ENCODE data around the gene DOCK2.

The DOCK2 gene

DNA sequence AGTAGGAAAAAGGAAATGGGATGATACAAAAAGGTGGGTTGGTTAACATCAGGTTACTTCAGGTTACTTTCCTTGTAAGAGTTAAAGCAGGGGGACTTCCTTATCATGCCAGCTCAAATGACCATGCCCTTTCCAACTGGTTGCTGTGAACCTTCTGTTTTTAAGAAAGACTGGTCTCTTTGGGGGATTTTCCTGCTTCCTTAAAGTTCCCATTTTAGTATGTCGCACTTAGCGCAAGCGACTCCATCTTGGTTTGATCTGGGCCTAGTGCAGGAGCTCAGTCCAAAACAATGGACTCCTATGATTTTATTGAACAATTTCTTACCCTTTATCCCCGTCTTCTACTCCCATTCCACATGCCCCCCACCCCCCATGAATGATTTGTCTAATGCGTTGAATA lies 173.4 kb downstream of the DOCK2 start:
- no peak overlapping the region for H3K4me3 ChIP-seq
- TF ChIP-seq, protein P1, sequence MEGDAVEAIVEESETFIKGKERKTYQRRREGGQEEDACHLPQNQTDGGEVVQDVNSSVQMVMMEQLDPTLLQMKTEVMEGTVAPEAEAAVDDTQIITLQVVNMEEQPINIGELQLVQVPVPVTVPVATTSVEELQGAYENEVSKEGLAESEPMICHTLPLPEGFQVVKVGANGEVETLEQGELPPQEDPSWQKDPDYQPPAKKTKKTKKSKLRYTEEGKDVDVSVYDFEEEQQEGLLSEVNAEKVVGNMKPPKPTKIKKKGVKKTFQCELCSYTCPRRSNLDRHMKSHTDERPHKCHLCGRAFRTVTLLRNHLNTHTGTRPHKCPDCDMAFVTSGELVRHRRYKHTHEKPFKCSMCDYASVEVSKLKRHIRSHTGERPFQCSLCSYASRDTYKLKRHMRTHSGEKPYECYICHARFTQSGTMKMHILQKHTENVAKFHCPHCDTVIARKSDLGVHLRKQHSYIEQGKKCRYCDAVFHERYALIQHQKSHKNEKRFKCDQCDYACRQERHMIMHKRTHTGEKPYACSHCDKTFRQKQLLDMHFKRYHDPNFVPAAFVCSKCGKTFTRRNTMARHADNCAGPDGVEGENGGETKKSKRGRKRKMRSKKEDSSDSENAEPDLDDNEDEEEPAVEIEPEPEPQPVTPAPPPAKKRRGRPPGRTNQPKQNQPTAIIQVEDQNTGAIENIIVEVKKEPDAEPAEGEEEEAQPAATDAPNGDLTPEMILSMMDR (IDR thresholded peaks at IDR 0.05), result no peak
- H3K27ac ChIP-seq, result no peak overlapping the region
- no peak for DNase-seq (ENCODE audit: low spot score)

DNA sequence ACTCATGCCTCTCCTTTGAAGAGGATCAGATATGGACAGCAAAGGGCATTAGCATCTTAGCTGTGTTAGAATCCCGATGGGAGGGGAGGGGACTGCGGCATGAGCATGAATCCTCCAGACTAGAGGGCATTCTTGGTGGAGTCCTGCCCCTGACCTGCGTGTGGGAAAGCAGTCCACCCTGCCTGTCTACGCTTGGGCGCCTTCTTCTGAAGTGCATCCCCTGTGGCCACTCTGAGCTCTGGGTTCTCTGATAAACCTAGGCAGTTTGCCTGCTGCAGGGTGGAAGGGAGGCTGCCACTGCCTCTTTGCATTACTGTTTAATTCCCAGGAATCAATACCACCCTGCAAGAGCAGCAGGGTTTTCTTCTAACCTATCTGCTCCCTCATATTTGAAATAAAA lies 173.9 kb downstream of the DOCK2 start:
- H3K27ac ChIP-seq, result no peak overlapping the region
- no peak overlapping the region for H3K4me3 ChIP-seq
- TF ChIP-seq, protein P1 (IDR thresholded peaks at IDR 0.05), result no peak
- no peak for DNase-seq (ENCODE audit: low spot score)

DNA sequence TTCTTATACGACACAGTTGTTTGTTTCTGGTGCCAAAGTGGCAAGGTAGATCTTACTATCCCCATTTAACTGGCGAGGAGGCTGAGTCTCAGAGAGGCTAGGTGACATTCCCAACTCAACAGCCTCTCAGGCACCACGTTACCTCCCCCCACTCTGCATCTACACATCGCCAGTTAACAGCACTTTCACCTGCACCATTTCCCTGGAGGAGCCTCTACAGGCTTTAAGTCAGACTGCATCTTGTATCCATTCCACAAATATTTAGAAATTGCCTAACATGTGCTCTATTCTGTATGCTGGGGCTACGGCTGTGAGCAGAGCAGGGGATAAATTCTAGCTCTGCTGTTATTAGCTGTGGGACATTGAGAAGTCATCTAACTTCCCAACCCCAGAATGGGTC lies 174.6 kb downstream of the DOCK2 start:
- H3K27ac ChIP-seq, result no peak overlapping the region
- DNase-seq (ENCODE audit: low spot score), result no peak
- TF ChIP-seq, protein P1 (IDR thresholded peaks at IDR 0.05), result no peak

DNA sequence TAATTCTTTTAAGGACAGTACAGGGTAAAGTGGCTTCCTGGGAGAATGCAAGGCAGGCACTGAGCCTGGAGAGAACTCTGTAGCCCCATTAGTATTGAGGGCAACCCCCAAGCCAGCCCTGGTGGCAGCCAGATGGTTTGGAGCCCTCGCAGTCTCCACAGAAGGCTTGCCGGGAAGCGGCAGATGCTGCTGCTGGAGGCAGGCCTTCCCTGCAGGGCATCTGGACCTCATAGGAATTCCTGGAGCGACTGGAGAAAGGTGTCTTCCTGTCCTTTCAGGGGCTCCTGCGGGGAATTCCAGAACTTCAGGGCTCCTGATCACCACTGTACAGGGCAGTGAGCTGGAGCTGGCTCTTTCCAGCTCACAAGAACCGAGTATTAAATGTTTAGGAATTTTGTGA lies 175.7 kb downstream of the DOCK2 start:
- TF ChIP-seq, protein P1 (IDR thresholded peaks at IDR 0.05), result no peak
- Histone ChIP-seq H3K4me3 (no peak overlapping the region), H3K27ac (no peak overlapping the region)
- DNase-seq (ENCODE audit: low spot score), result no peak

More for the DNA sequence above, 174.6 kb downstream of the DOCK2 start:
- no peak overlapping the region for H3K4me3 ChIP-seq

DNA sequence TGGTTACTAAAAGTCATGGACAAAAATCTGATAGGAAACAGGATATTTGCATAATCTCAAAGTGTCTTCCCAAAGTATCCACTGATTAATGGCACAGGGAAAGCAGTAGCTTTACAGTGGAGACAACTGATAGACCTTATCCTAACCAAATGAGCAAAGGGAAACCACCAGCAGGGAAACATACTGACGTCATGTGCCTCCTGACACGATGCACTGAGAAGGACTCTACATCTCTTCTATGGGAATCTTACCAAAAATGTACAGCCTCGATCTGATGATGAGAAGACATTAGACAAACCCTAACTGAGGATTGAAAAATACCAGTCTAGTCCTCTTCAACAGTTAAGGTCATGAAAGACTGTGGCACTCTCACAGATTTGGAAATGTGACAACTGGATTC lies 177.0 kb downstream of the DOCK2 start:
- DNase-seq (ENCODE audit: low spot score), result no peak
- no peak overlapping the region for H3K27ac ChIP-seq
- H3K4me3 ChIP-seq, result no peak overlapping the region
- TF ChIP-seq, protein P1 (IDR thresholded peaks at IDR 0.05), result no peak

DNA sequence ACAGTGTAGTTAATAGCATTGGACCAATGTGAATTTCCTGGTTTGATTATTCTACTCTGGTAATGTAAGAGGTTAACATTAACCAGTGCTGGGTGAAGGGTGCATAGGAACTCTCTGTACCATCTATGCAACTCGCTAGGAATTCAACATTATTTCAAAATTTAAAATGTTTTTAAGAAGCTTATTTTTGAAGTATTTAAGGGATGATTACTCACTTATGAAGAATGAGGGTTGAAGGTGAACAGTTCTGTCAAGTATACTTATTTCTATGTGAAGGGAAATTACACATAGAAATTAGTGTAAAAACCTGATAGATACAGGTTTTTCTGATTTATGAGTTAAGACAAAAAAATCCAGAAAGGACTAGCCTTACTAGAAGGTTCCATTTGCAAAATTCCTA lies 177.4 kb downstream of the DOCK2 start:
- Histone ChIP-seq H3K4me3 (no peak overlapping the region), H3K27ac (no peak overlapping the region)
- TF ChIP-seq, protein P1 (IDR thresholded peaks at IDR 0.05), result no peak
- DNase-seq (ENCODE audit: low spot score), result no peak

DNA sequence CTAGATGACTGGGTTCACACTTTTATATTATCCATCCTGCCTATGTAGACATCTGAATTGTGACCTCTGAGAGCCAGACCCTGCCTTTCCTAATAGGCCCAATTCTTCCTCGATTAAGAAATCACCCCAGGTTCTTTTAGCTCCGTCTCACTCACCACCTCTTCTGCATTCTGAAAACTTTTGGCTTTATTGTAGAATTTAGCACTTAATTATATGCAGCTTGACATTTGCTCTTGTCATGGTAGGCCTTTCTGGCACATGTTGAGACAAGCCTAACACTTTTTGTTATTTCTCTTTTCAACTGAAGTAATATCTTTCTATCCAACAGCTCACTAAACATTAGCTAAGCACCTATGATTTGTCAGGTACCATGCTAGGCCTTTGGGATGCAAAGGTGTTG lies 180.0 kb downstream of the DOCK2 start:
- TF ChIP-seq, protein P1 (IDR thresholded peaks at IDR 0.05), result no peak
- DNase-seq (ENCODE audit: low spot score), result no peak
- Histone ChIP-seq H3K27ac (no peak overlapping the region), H3K4me3 (no peak overlapping the region)
